Fibroblast of skin of right quadriceps (primary cell): ENCODE data around the gene KIAA0319L.
"Not testable (repeated sequence)": the region's sequence is repeated elsewhere in the genome, so short reads cannot be mapped to it uniquely, and the experiment has no call there.

Source experiments
- DNase-seq: peaks from one replicate; pipeline ENCODE4 v3.0.0-alpha.2; 2013

Gene KIAA0319L

DNA sequence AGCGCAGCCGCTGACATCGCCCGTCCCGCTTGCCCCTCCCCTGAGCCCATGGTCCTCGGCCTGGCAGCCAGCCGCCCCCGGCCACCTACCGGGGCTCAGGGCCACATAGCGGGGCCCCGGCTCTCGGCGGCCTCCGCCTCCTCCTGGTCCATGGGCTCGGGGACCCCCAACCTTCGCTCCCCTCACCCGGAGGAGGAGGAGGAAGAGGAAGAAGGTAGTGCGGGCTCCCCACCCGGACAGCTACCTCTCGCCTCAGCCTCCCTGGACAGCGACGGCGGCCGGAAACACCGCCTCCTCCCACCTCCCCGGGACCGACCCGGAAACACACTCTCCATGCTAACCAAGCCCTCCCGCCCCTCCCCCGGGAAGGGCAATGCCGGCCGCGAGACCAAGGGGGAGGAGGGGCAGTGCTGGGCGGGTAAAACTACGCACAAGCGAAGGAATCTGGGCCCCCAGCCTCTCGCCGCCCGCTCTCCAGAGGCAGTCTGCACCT, at the start of gene KIAA0319L:
TSS of gene KIAA0319L (minus strand) at position 286 of the 493 bp plus-strand sequence. CDS start 2,912 bp downstream, outside the sequence.
- no peak for DNase-seq

DNA sequence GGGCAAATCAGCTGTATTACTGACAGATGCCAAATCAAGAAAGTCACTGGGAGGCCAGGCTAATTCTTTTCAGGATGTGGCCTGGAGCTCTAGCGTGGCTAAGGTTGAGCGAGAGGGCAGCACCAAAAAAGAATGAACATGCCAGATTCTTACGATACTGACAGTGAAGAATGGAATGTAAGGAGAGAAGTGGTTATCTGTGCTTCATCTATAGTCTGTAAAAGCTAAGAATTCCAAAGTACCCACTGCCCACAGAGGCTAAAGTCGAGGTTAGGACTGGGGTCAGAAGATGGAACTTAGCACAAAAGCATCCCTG, 48.6 kb upstream of the KIAA0319L start:
- peak; percentile 61 for DNase-seq

DNA sequence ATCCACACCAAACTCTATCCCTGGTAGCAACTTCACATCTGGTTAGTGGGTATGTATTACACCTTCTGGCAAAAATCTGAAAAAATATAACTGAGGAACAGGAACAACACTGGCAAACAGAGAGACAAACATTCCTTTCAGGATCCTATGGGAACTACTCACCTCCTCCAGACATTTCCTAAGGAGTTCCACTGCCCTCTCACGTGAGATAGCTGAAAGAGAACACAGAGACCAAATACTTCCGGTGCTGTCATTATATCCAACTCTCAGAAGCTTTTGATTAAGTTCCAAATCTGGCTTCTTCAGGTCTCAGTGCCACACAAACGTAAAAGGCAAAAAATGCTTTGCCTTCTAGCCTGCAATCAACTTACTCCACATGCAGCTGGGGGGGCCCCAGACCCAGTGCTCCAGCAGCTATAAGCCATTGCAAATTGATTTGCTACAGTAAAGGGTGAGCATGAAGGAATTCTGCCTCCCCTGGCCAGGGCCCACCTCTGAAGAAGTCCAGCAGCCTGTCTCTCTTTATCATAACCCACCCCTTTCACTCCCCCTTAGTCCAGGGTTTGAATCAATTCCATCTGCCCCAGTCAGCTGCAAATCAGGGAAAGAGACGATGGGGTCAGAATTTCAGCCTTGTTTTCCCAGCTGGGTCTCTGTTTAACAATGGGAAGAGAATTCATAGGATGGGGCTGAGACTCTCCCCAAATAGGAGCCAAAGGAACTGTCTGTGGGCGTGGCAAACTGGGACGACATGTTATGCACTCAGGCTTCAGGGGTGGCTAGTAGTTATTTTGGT, 48.1 kb upstream of the KIAA0319L start:
- peak; percentile 19 for DNase-seq

DNA sequence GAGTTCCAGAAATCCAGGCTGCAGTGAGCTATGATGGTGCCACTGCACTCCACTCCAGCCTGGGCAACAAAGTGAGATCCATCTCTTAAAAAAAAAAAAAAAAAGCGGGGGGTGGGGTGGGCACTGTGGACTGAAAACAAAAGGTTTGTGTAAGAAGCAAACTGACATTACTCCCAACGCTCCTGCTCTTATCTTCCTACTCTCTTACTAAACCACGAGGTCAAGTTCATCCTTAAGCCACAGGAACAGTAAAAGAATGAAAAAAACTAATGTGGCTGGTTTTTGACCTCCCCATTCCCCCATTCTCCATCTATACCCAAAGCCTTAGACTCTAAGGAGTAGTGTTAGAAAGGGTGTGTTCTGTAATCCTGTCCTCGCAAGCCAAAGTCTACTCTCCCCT, 46.7 kb upstream of the KIAA0319L start:
- DNase-seq: no peak

- DNase-seq: no peak
Observed at GRCh38 chr1:35603468-35603867, 46.3 kb upstream of the KIAA0319L start.

- DNase-seq: no peak
Observed at GRCh38 chr1:35600593-35600992, 43.4 kb upstream of the KIAA0319L start.

DNA sequence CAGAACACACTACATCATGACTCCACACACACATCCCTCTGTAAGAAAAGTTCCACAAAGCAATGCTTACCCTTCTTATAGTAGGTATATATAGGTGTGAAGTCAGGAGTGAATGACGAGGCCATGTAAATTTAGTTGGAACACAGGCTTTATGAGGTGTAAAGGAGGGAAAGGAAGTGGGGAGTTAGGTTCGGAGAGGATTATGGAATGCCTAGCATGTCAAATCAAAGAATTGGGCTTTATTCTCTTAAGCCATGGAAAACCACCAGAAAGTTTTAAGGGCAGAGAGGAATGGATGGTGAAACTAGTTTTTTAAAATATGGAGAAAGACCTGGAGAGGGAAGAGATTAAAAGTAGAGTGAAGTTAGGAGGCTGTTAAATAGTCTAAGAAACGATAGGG, 42.2 kb upstream of the KIAA0319L start:
- DNase-seq: no peak

DNA sequence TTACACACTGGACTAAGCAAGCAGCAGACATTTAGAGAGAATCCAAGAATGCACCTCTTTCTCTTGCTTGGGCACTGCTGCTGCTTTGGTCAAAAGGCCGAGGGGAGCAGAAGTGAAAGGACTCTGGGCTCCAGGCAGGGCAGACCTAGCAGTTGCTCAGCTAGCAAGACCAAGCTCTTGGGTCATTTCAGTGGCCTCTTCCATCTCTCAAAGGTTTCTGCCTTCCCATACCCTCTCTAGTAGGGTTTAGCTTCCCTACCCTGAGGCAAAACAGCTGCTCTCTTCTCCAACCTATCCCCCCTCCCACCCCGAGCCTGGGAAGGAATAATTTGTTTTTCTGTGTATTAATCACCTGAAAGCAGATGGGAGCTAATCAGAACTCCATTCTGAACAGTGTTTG, 41.7 kb upstream of the KIAA0319L start:
- DNase-seq: no peak

- no peak for DNase-seq
Observed at GRCh38 chr1:35597870-35598269, 40.7 kb upstream of the KIAA0319L start.

- no peak for DNase-seq
Observed at GRCh38 chr1:35595684-35596083, 38.5 kb upstream of the KIAA0319L start.

DNA sequence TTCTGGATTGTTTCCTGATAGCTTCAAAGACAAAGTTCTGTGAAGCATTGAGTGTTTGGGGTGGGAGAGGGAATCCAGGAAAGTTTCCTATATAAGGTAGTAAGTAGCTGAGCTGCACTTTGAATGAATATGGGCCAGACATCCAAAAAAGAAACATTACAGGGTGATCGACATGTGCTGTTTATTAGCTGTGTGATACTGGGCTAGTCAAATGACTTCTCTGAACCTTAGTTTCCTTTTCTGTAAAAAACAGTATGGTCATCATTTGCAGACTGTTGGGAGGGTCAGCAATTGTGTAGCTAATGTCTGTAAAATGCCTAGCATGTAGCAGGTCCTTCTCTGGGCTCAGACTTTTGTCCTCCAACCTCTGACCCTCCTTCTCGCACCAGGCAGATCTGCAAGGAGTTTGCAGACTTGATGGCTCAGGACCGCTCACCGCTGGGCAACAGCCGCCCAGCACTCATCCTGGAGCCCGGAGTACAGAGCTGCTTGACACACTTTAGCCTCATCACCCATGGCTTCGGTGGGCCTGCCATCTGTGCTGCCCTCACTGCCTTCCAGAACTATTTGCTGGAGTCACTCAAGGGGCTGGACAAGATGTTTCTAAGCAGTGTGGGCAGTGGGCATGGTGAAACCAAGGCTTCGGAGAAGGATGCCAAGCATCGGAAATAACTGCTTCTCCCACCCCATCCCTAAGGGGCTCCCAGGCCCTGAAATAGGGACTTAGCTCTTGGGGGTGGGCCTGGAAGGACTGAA, 37.0 kb upstream of the KIAA0319L start:
- no peak for DNase-seq

- no peak for DNase-seq
Observed at GRCh38 chr1:35592991-35593769, 36.0 kb upstream of the KIAA0319L start.

DNA sequence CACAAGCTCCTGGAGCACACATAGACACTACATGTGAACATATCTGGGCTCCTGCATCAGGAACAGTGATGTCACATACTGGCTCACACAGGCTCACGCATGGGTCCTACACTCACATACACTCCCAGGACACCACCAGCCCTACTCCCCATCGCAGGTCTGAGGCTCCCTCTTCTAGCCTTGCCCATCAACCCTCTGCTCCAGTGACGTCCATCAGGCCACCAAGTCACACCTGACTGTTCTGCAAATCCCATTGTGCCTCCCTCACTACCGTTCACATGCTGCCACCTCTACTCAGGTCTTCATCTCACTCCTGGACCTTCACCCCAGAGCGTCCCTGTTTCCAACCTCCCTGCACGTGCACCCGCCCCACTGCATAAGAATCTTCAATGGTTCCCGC, 34.0 kb upstream of the KIAA0319L start:
- DNase-seq: no peak

DNA sequence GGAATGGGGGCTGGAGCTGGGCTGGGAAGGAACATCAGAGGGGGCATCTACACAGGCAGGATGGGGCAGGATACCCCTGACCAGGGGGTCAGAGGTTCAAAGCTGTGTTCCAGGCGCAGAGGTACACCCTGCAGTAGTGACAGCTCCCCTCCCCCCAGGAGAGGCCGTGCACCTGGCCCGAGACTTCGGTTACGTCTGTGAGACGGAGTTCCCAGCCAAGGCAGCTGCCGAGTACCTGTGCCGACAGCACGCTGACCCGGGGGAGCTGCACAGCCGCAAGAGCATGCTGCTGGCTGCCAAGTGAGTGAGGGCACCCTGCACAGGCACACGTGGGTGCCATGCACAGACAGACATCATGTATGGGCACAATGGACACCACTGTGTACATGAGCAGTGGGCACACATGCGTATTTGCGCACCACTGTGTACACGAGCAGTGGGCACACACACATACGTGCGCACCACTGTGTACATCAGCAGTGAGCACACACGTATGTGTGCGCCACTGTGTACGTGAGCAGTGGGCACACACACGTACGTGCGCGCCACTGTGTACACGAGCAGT, 33.4 kb upstream of the KIAA0319L start:
- no peak for DNase-seq

GRCh38 chr1:35589516-35590427, 32.6 kb upstream of the KIAA0319L start:
- DNase-seq: no peak

DNA sequence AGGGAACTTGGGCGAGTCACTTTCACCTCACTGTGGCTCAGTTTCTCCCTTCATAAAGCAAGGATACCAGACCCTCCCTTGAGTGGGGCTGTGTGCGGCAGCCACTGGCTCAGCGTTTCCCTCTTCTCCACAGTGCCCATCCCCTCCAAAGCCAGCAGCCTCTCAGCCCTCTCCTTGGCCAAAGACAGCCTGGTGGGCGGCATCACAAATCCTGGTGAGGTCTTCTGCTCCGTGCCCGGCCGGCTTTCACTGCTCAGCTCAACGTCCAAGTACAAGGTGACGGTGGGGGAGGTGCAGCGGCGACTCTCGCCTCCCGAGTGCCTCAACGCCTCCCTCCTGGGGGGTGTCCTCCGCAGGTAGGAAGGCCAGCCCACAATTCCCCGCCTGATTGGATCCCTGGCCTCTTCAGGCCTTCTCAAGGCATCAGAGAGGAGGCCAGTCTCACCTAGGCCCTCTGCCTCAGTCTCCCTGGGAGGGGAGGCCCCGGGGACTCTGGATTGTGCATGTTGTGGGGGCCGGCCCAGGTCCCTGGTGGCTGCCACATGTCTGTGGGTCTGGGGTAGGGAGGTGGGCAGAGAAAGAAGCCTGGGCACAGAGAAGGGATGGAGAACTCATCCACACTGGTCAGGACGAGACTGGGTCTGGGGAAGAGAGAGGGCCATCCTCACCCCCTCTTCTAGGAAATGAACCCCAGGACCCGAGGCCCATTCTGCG, 31.2 kb upstream of the KIAA0319L start:
- DNase-seq: no peak

DNA sequence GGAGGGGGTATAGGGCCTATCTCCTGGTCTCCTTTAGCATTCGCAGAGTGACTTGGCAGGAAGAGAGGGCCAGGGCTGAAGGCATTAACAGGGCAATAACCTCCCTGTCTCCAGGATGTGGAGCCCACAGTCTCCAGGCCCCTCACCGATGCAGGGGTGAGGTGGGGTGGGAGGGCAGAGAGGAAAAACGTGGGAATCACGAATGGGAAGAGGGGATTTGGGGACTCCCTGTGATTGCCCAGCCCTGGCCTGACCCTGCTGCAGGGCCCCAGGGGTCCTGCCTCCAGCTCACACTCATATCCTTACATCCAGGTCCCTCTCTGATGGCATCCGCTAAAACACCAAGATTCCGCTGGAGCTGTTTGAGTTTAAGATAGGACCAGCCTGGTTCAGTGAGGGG, 30.5 kb upstream of the KIAA0319L start:
- DNase-seq: no peak

DNA sequence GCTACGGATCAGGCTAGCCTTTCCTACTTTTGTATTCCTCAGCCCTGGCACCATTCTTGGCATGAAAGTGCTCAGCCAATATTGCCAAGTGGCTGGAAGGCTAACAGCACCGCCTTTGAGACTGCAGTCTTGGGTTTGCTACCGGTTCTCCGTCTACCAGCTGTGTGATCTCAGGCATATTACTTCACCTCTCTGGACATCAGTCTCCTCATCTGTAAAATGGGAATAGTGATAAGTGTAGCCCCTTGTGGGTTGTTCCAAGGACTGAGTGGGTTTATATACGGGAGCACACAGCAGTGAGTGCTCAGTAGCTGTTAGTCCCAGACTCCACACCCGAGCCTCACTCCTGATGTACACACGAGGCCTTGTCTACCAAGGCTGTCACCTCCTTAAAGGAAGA, 29.6 kb upstream of the KIAA0319L start:
- no peak for DNase-seq

DNA sequence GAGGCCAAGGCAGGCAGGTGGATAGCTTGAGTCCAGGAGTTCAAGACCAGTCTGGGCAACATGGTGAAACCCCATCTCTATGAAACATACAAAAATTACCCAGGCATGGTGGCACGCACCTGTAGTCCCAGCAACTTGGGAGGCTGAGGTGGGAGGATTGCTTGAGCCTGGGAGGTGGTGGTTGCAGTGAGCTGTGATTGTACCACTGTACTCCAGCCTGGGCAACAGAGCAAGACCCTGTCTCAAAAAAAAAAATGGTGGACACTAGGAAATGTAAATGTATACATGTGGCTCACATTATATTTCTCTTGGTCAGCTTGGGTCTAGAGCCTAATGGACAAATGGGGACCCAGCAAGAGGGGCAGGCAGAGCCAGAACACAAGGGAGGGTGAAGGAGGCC, 28.6 kb upstream of the KIAA0319L start:
- DNase-seq: not testable (repeated sequence)

GRCh38 chr1:35585281-35585680, 28.1 kb upstream of the KIAA0319L start:
- no peak for DNase-seq

- not testable (repeated sequence) for DNase-seq
Observed at GRCh38 chr1:35581621-35582020, 24.4 kb upstream of the KIAA0319L start.
